PC-3 (cell line): ENCODE data around the gene KBTBD12.

Experiments
- EZH2 ChIP-seq: fragments of 300-600 bp; sonication (generic); IDR thresholded peaks from one replicate; pipeline ENCODE4 v1.6.1; 2017; ENCODE audit warnings: antibody characterized with exemption, mild to moderate bottlenecking, low read length; ENCODE audit not compliant: unreplicated experiment
- EZH2phosphoT487 ChIP-seq: fragments of 300-600 bp; sonication (generic); IDR thresholded peaks from 2 replicates; pipeline ENCODE4 v1.6.1; 2018; ENCODE audit warnings: mild to moderate bottlenecking, antibody characterized with exemption, low read length, borderline replicate concordance
- TF ChIP-seq, protein P1 (sequence below): fragments of 300-600 bp; sonication (generic); conservative IDR thresholded peaks from 2 replicates; pipeline ENCODE4 v1.5.1; 2017; ENCODE audit warnings: antibody characterized with exemption, low read depth, mild to moderate bottlenecking, low read length

DNA sequence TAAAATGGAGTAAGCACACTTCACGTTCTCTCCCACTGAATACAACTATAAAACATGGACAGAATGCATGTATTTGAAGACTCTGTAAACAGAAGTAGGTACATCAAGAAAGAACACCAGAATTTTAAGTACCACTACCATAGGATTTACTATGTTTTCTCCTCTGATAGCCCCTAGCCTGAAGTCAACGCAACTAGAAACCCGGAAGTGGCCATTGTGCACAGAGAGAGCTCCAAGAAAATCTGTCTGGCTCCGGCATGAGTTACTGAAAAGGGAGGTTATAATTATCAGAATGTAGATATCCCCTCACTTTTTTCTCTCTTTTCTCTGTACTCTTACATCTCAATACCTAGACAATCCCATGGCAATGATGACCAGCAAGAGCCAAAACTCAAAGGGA is 23.8 kb downstream of the KBTBD12 start:
- no peak for TF ChIP-seq EZH2
- TF ChIP-seq, protein P1, sequence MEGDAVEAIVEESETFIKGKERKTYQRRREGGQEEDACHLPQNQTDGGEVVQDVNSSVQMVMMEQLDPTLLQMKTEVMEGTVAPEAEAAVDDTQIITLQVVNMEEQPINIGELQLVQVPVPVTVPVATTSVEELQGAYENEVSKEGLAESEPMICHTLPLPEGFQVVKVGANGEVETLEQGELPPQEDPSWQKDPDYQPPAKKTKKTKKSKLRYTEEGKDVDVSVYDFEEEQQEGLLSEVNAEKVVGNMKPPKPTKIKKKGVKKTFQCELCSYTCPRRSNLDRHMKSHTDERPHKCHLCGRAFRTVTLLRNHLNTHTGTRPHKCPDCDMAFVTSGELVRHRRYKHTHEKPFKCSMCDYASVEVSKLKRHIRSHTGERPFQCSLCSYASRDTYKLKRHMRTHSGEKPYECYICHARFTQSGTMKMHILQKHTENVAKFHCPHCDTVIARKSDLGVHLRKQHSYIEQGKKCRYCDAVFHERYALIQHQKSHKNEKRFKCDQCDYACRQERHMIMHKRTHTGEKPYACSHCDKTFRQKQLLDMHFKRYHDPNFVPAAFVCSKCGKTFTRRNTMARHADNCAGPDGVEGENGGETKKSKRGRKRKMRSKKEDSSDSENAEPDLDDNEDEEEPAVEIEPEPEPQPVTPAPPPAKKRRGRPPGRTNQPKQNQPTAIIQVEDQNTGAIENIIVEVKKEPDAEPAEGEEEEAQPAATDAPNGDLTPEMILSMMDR = no peak
- TF ChIP-seq EZH2phosphoT487 = no peak
